Measurements from ENCODE around the gene PDIK1L.
A peak's percentile ranks its signal among the peaks of the same experiment; 100 is the strongest.

The PDIK1L gene

GRCh38 chr1:26111530-26112406, at the start of gene PDIK1L:
PDIK1L (plus strand) TSS chr1:26111824; CDS start chr1:26114309, 2,485 bp downstream.
- DNase-seq (ENCODE audit: low read depth in 2 of 2) = peak; percentile 88

- no peak for DNase-seq (ENCODE audit: low read depth in 2 of 2)
Measured at GRCh38 chr1:26064553-26064952, 47.1 kb upstream of the PDIK1L start.

DNA sequence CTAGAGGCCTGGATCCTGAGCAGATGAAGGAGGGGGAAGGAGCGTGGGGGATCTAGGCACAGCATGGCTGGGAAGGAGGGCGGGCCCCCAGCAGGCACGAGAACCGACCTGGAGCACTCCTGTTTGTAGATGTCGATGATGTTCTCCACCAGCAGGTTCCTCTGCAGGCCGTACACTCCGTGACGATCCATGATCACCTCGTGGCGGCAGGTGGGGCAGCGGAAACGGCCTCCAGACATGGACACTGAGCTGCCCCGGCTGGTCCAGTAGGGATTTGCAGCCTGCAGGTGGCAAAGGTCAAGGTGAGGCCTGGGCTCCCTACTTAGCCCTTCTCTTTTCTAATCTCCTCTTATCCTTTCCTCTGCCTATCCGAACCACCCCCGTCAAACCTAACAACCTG, 45.5 kb upstream of the PDIK1L start:
- DNase-seq (ENCODE audit: low read depth in 2 of 2) = no peak

DNA sequence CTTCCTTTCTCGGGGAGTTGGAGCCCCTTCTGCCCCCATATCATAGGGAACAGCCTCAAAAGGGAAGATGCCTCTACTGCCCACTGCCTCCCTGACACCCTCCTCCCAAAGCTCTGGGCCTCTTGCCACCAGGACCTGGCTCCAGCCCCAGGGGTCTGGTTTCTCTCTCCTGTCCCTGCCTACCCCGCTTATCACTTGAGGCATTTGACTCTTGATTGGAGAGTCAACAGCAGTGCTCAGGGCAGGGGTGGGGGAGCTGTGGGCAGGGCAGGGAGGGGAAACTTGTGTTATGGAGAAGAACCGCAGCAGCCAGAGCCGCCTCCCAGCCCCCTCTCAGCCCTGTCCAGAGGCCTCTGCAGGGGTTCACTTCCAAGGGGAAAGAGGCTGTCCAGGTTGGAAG, 44.8 kb upstream of the PDIK1L start:
- DNase-seq (ENCODE audit: low read depth in 2 of 2) = no peak

DNA sequence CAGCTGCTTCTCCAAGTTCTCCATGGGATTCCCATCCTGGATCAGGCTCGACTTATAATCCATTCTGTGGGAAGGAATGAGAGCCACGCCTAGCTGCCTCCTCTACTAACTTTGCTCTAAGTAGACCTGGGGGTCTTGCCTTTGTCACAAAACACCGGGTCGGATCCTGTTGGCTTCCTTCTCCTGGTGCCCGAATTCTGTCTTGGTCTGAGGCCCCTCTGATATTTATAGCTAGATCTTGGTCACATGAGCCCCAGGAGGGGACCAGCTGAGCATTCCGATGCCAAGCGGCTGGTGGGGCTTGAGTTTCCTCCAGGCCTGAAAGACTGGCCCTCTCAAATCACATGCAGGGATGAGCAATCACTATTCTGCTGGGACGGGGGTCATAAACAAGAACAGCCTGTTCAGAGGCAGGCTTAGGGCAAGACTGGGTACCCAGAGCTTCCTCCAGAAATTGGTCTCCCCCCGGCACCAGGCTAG, 44.2 kb upstream of the PDIK1L start, which contains the start of gene TRIM63:
TRIM63 (minus strand) TSS at position 199 of the 480 bp plus-strand sequence; CDS start at position 63, 136 bp downstream.
- no peak for DNase-seq (ENCODE audit: low read depth in 2 of 2)

DNA sequence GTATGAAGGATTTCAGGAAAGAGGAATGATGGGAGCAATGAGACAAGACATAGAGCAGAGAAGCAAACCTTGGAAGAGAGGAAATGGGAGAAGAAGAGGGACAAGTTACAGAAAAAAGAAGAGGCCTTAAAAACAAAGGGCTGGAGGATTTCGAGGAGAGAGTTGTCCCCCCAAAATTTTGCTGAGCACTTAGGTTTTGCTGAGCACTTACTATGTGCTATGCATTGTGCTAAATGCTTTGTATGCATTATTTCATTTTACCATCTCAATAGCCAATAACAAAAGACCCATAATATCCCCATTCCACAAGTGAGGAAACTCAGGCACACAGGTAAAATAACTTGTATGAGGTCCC, 41.7 kb upstream of the PDIK1L start:
- DNase-seq (ENCODE audit: low read depth in 2 of 2) = no peak

DNA sequence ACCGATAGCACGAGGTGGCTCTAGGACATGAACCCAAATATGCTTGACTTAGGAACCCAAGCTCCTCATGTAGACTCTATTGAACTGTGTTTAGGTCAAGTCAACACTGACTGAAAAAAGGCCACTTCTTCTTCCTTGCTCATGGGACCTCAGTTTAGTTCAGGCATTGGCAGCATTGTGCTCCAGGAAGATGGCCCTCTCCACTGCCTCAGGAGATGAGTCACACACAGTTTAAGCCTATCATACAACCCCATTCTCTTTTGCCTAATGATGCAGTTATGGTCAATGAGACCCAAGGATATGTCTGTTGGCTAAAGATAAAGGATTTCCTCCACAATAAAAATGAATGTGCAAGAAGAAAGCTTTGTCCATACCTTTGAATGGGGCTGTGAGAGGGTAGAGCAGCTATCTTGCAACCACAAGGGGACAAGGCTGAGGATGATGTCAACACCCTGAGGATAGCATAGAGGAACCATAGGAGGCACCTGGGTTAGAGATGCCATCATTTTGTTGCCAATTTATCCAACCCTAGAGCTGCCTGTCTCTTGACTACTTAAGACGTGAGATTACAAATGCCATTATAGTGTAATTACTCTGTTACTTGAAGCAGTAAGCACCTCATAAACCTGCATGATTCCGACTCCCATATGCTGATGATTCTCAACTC, 41.2 kb upstream of the PDIK1L start:
- no peak for DNase-seq (ENCODE audit: low read depth in 2 of 2)

GRCh38 chr1:26070963-26071342, 40.7 kb upstream of the PDIK1L start:
- DNase-seq (ENCODE audit: low read depth in 2 of 2) = no peak

- DNase-seq (ENCODE audit: low read depth in 2 of 2) = no peak
Measured at GRCh38 chr1:26072305-26072704, 39.3 kb upstream of the PDIK1L start.

- DNase-seq (ENCODE audit: low read depth in 2 of 2) = no peak
Measured at GRCh38 chr1:26075421-26076144, 36.0 kb upstream of the PDIK1L start.

DNA sequence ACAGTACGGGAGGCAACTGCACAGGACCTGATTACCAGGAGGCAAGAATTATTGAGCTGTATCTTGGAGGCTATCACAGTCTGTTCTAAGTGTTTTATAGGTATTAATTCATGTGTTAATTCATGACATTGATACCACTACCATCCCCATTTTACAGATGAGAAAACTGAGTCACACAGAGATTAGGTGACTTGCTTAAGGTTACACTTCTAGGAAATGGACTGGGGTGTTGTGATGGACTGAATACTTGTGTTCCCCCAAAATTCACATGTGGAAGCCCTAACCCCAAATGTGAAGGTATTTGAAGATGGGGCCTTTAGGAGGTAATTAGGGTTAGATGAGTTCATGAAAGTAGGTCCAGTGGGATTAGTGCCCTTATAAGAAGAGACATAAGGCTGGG, 34.1 kb upstream of the PDIK1L start:
- DNase-seq (ENCODE audit: low read depth in 2 of 2) = no peak

GRCh38 chr1:26078286-26079177, 33.1 kb upstream of the PDIK1L start:
- no peak for DNase-seq (ENCODE audit: low read depth in 2 of 2)

GRCh38 chr1:26079178-26079563, 32.5 kb upstream of the PDIK1L start:
- no peak for DNase-seq (ENCODE audit: low read depth in 2 of 2)

- no peak for DNase-seq (ENCODE audit: low read depth in 2 of 2)
Measured at GRCh38 chr1:26079960-26080814, 31.4 kb upstream of the PDIK1L start.

DNA sequence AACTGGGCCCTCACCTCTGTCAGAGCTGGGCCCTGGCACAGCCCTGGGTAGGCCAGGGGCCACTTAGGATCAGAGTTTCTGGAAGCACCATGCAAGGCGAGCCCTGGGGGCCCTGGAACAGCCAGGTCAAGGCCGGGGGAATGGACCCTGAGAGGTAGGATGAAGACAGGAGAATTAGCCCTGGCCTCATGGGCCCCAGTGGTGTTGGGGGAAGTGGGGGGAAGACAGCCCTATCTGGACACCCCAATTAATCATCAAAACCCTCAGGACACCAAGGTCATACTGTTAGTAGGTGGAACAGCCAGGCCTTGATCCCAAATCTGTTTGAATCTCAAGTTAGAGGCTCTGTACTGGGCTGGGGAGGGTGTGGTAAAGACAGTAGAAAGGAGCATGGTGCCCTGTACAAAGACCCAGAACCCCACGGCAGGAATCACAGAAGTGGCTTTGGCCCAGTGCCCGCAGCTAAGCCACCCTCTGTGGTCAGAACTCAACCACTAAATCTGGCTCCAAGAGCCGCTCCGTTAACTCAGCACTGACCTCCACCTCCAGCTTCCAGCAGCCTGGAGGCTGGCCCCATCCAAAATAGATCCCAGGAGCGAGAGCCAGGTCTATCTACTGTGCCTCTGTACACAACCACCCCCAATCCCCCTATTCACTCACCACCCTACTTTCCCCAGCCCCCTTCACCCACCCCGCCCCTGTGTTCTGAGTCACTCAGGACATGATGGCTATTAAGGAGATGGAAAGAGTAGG, 30.2 kb upstream of the PDIK1L start:
- no peak for DNase-seq (ENCODE audit: low read depth in 2 of 2)

DNA sequence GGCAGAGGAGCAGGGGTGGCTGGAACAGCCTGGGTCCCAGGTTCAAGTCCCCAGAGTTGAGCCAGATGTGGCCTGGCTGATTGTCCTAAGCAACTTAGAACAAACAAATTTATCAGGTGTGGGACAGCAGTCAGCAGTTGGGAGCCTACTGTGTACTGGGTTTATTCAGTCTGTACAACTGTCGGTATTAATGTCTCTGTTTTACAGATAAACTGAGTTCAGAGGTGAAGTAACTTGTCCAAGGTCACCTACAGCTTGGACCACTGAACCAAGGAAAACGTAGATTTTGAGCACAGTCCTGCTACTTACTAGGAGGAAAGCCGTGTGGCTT, 29.6 kb upstream of the PDIK1L start:
- DNase-seq (ENCODE audit: low read depth in 2 of 2) = no peak

- no peak for DNase-seq (ENCODE audit: low read depth in 2 of 2)
Measured at GRCh38 chr1:26083208-26083607, 28.4 kb upstream of the PDIK1L start.

DNA sequence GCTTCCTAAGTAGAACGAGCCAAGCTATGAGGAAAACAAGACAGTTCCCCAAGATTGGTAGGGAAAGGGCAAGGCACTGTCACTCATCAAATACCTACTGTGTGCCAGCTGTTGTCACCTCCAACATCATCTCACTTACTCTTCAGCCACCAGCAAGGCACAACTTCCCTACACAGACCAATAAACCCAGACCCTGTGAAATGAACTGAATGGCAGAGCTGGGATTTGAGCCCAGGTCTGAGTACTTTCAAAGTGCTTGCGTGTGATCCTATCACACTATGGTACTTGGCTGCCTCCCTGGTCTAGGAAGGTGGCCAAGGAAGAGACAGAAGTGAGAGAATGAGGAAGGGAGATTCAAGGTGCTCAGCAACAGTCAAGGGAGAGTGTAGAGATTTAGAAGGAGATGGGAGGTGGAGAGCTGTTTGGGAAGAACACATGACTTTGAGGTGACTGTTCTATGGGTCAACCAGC, 27.5 kb upstream of the PDIK1L start:
- no peak for DNase-seq (ENCODE audit: low read depth in 2 of 2)

DNA sequence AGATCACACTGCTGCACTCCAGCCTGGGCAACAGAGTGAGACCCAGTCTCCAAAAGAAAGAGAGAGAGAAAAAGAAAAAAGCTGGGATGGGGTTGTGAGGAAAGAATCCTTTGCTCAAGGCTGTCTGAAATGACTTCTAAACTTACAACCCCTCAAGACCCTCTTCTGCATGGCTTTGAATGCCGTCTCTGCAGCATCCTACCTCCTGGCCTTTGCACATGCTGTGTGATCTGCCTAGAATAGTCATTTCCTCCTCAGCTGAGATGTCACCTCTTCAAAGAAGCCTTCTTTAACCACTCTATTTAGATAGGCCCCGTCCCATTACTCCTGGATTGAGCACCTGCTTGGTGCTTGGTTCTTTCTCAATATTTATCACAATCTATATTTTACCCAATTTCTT, 26.8 kb upstream of the PDIK1L start:
- DNase-seq (ENCODE audit: low read depth in 2 of 2) = no peak

GRCh38 chr1:26089125-26089524, 22.5 kb upstream of the PDIK1L start:
- no peak for DNase-seq (ENCODE audit: low read depth in 2 of 2)

Measured in stimulated activated CD4-positive, alpha-beta T cell treated with anti-CD3 and anti-CD28 coated beads, Interleukin-12 subunit alpha, Interleukin-12 subunit beta, amount 100 ng/mL, for 24 hours (primary cell).